22Rv1 (cell line): ENCODE measurements around the gene SASH1.

Source experiments
- CTCF ChIP-seq: fragments of 450-650 bp; IDR thresholded peaks from 2 replicates; pipeline ENCODE4 v1.5.1; 2017; ENCODE audit warnings: mild to moderate bottlenecking
- ZFX ChIP-seq: fragments of 450-650 bp; IDR thresholded peaks from 2 replicates; pipeline ENCODE4 v1.6.1; 2017; ENCODE audit warnings: antibody characterized with exemption, borderline replicate concordance

GRCh38 chr6:148509800-148510581 is 167.4 kb downstream of the SASH1 start:
- TF ChIP-seq CTCF (no peak), ZFX (no peak)
